ENCODE results near the gene RIT2. TPM values are rescaled to one million over a fixed set of nuclear protein-coding genes. Genes with fewer than 3 reads are reported as not detected.

Gene RIT2
- total RNA-seq, 1 donor from 2014 or later: not detected

DNA sequence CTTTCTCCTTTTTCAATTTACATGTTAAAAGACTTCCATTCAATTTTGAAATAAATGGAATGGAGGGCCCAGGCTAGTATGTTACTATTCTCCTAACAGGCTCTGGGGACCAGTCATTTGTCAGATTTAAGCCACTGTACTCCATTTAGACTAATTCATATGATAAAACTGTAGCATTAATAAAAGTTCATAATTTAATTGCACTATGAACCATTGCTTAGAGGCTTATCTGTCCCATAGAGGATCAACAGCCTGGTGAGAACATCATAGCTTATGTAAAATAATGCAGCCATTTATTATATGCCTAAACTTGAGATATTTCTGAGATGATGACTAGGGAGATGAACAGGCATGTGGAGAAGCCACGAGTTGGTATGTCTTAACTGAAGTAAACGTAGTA is 156.0 kb downstream of the RIT2 start:
- Mint-ChIP-seq H3K36me3 (no peaks in the 10 kb centered on the region), H3K27me3 (ENCODE audit: insufficient read depth, low read depth) (peaks cover 3% of the 10 kb centered on the region), H3K27ac (no peak overlapping the region), H3K4me1 (no peaks in the 10 kb centered on the region), H3K4me3 (no peak overlapping the region), H3K9me3 (no peaks in the 10 kb centered on the region)
- DNase-seq (ENCODE audit: low spot score): no peak
- Histone ChIP-seq H3K27ac (no peak overlapping the region), H3K79me2 (ENCODE audit: low read depth) (no peaks in the 10 kb centered on the region), H3K4me3 (no peak overlapping the region), H3K9me3 (ENCODE audit: low read depth) (no peaks in the 10 kb centered on the region), H3K9ac (no peak overlapping the region), H3K36me3 (no peaks in the 10 kb centered on the region), H3K4me1 (no peaks in the 10 kb centered on the region), H3K27me3 (no peaks in the 10 kb centered on the region), H4K20me1 (ENCODE audit: low read depth) (no peaks in the 10 kb centered on the region), H2AFZ (replicated peaks) (no peak overlapping the region), H3K4me2 (no peak overlapping the region), H3F3A (ENCODE audit: low read depth) (no peaks in the 10 kb centered on the region)
- TF ChIP-seq EZH2 (IDR thresholded peaks at IDR 0.05): no peak
- no peak for TF ChIP-seq EZH2phosphoT487 (IDR thresholded peaks at IDR 0.05)
- TF ChIP-seq, protein P1, sequence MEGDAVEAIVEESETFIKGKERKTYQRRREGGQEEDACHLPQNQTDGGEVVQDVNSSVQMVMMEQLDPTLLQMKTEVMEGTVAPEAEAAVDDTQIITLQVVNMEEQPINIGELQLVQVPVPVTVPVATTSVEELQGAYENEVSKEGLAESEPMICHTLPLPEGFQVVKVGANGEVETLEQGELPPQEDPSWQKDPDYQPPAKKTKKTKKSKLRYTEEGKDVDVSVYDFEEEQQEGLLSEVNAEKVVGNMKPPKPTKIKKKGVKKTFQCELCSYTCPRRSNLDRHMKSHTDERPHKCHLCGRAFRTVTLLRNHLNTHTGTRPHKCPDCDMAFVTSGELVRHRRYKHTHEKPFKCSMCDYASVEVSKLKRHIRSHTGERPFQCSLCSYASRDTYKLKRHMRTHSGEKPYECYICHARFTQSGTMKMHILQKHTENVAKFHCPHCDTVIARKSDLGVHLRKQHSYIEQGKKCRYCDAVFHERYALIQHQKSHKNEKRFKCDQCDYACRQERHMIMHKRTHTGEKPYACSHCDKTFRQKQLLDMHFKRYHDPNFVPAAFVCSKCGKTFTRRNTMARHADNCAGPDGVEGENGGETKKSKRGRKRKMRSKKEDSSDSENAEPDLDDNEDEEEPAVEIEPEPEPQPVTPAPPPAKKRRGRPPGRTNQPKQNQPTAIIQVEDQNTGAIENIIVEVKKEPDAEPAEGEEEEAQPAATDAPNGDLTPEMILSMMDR (IDR thresholded peaks at IDR 0.05): no peak

DNA sequence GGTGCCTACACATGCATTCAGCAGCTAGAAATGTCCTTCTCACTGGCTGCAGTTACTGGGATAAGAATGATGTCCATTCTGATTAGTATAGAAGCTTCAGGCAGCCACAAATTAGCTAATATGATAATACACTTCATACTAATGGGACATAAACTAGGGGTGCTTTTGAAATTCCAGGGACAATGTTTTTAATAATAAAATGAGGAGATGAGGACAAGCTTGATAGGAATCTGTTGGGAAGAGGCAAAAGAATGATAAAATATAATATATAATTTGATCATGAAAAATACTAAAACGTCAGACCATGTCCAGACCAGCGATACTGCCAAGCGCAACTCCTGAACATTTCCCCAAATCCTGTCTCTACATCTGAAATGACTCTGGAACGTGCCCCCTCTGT is 157.1 kb downstream of the RIT2 start:
- no peaks in the 10 kb centered on the region for H3K4me1 Mint-ChIP-seq

DNA sequence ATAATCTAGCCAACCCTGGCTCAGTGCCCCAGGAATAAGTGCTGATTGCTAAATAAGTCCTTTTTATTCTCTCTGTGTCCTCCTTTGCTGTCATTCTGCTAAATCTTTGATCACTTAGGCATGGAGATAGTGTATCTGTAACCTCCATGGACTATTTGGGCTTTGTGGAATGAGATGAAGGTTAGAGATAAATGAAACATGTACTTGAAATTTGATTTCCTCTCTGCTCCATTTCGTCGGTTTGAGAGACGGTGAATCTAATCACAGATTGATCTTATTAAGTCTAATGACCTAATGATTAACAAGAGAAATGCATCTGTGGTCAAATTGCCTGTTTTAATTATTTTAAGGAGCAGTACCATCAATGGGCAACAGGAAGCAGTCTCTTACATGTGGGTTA is 159.2 kb downstream of the RIT2 start:
- no peak for DNase-seq (ENCODE audit: low spot score)
- Mint-ChIP-seq H3K36me3 (no peaks in the 10 kb centered on the region), H3K27ac (no peak overlapping the region), H3K4me1 (no peaks in the 10 kb centered on the region), H3K9me3 (peaks cover 2% of the 10 kb centered on the region), H3K4me3 (no peak overlapping the region), H3K27me3 (ENCODE audit: insufficient read depth, low read depth) (peaks cover 3% of the 10 kb centered on the region)
- Histone ChIP-seq H3K79me2 (ENCODE audit: low read depth) (no peaks in the 10 kb centered on the region), H2AFZ (replicated peaks) (no peak overlapping the region), H3K27ac (no peak overlapping the region), H3K4me1 (no peaks in the 10 kb centered on the region), H3K4me2 (no peak overlapping the region), H3K9me3 (ENCODE audit: low read depth) (no peaks in the 10 kb centered on the region), H3K36me3 (no peaks in the 10 kb centered on the region), H3K4me3 (no peak overlapping the region), H3K9ac (no peak overlapping the region), H3F3A (ENCODE audit: low read depth) (no peaks in the 10 kb centered on the region), H3K27me3 (no peaks in the 10 kb centered on the region), H4K20me1 (ENCODE audit: low read depth) (no peaks in the 10 kb centered on the region)
- TF ChIP-seq EZH2phosphoT487 (IDR thresholded peaks at IDR 0.05) (no peak), EZH2 (IDR thresholded peaks at IDR 0.05) (no peak)
- TF ChIP-seq, protein P1 (IDR thresholded peaks at IDR 0.05): no peak

More for the DNA sequence above, 157.1 kb downstream of the RIT2 start:
- Histone ChIP-seq H3K9ac (no peak overlapping the region), H4K20me1 (ENCODE audit: low read depth) (no peaks in the 10 kb centered on the region), H3K4me3 (no peak overlapping the region), H2AFZ (replicated peaks) (no peak overlapping the region), H3K36me3 (no peaks in the 10 kb centered on the region), H3K27me3 (no peaks in the 10 kb centered on the region), H3K4me2 (no peak overlapping the region), H3K79me2 (ENCODE audit: low read depth) (no peaks in the 10 kb centered on the region), H3K27ac (no peak overlapping the region), H3F3A (ENCODE audit: low read depth) (no peaks in the 10 kb centered on the region), H3K9me3 (ENCODE audit: low read depth) (no peaks in the 10 kb centered on the region), H3K4me1 (no peaks in the 10 kb centered on the region)
- no peaks in the 10 kb centered on the region for H3K36me3 Mint-ChIP-seq
- no peak for DNase-seq (ENCODE audit: low spot score)
- no peaks in the 10 kb centered on the region for H3K9me3 Mint-ChIP-seq
- H3K27me3 Mint-ChIP-seq (ENCODE audit: insufficient read depth, low read depth): peaks cover 3% of the 10 kb centered on the region
- TF ChIP-seq, protein P1 (IDR thresholded peaks at IDR 0.05): no peak
- TF ChIP-seq EZH2phosphoT487 (IDR thresholded peaks at IDR 0.05) (no peak), EZH2 (IDR thresholded peaks at IDR 0.05) (no peak)
- H3K4me3 Mint-ChIP-seq: no peak overlapping the region
- H3K27ac Mint-ChIP-seq: no peak overlapping the region
